K562 (cell line): ENCODE data around the gene RTF2. TPM values are rescaled to one million over a fixed set of nuclear protein-coding genes. Genes with fewer than 3 reads are reported as not detected.

Experiments used
- BACH1 ChIP-seq: fragments of 200-800 bp; sonication (Bioruptor generic); IDR thresholded peaks from 2 replicates; pipeline ENCODE4 v1.6.1; 2016; ENCODE audit warnings: missing genetic modification characterization, missing compliant biosample characterization
- CEBPG ChIP-seq, 3 experiments: fragments of 200-800 bp in 1 of 3; sonication (Bioruptor generic) in 1 of 3; sonication (generic) in 1 of 3; formaldehyde crosslinking in 1 of 3; IDR thresholded peaks in 2 of 3; conservative IDR thresholded peaks in 1 of 3; 2 replicates each; pipeline versions ENCODE4 v1.6.1 to v1.8.0; 2016 to 2022; ENCODE audit warnings: missing compliant biosample characterization in 2 of 3, missing genetic modification characterization in 2 of 3, mild to moderate bottlenecking in 1 of 3, missing genetic modification reagents in 1 of 3
- CREB5 ChIP-seq: fragments of 250-450 bp; sonication (Bioruptor Pico); IDR thresholded peaks from 2 replicates; pipeline ENCODE4 v1.5.0; 2020; ENCODE audit warnings: mild to moderate bottlenecking
- DEAF1 ChIP-seq: fragments of 450-650 bp; formaldehyde crosslinking; IDR thresholded peaks from 2 replicates; pipeline ENCODE4 v1.4.0; 2020; ENCODE audit warnings: mild to moderate bottlenecking, moderate library complexity
- E4F1 ChIP-seq: fragments of 250-450 bp; sonication (Bioruptor Pico); IDR thresholded peaks from 2 replicates; pipeline ENCODE4 v1.5.0; 2021; ENCODE audit warnings: mild to moderate bottlenecking, borderline replicate concordance
- HSF4 ChIP-seq: fragments of 250-450 bp; sonication (Bioruptor Pico); IDR thresholded peaks from 2 replicates; pipeline ENCODE4 v2.1.2; 2022; ENCODE audit warnings: mild to moderate bottlenecking, moderate library complexity, borderline replicate concordance
- KAT2B ChIP-seq: IDR thresholded peaks from one replicate; pipeline ENCODE4 v1.6.1; 2012; ENCODE audit warnings: low read depth, mild to moderate bottlenecking, control low read depth, inconsistent platforms, low read length, moderate library complexity
- NFE2L1 ChIP-seq: fragments of 450-650 bp; IDR thresholded peaks from 2 replicates; pipeline ENCODE4 v1.6.1; 2016; ENCODE audit warnings: missing genetic modification characterization, low read depth, mild to moderate bottlenecking, missing compliant biosample characterization, moderate library complexity, borderline replicate concordance
- NFXL1 ChIP-seq: fragments of 450-650 bp; formaldehyde crosslinking; IDR thresholded peaks from 2 replicates; pipeline ENCODE4 v1.4.0; 2021; ENCODE audit warnings: mild to moderate bottlenecking
- NR2C2 ChIP-seq, 2 experiments: fragments of 200-800 bp in 1 of 2; sonication (Bioruptor generic) in 1 of 2; sonication (generic) in 1 of 2; formaldehyde crosslinking in 1 of 2; IDR thresholded peaks; 2 replicates each; pipeline versions ENCODE4 v1.6.1 to v1.8.0; 2016 to 2022; ENCODE audit warnings: mild to moderate bottlenecking in 1 of 2, missing compliant biosample characterization in 1 of 2, missing genetic modification characterization in 1 of 2, missing genetic modification reagents in 1 of 2
- POLR3G ChIP-seq: IDR thresholded peaks from 2 replicates; pipeline ENCODE4 v1.6.1; 2011; ENCODE audit not compliant: insufficient read length, insufficient replicate concordance; ENCODE audit errors: extremely low read depth
- SIX5 ChIP-seq, 2 experiments: IDR thresholded peaks; 2 replicates each; pipeline ENCODE4 v1.6.1; 2011; ENCODE audit warnings: low read length in 2 of 2, borderline replicate concordance in 1 of 2, low read depth in 1 of 2, mild to moderate bottlenecking in 1 of 2, moderate library complexity in 1 of 2; ENCODE audit not compliant: insufficient read depth in 1 of 2
- SMARCC2 ChIP-seq: fragments of 450-650 bp; IDR thresholded peaks from 2 replicates; pipeline ENCODE4 v1.6.1; 2017; ENCODE audit warnings: antibody characterized with exemption, moderate library complexity, mild to moderate bottlenecking, low read depth
- TCF3 ChIP-seq: sonication (generic); formaldehyde crosslinking; IDR thresholded peaks from 2 replicates; pipeline ENCODE4 v1.4.0; 2020; ENCODE audit warnings: mild to moderate bottlenecking, missing genetic modification reagents
- U2AF2 ChIP-seq: fragments of 200-400 bp; formaldehyde crosslinking; optimal IDR thresholded peaks from 2 replicates; pipeline ENCODE3; 2017; ENCODE audit warnings: low read depth, mild to moderate bottlenecking, low read length
- ZBTB34 ChIP-seq: fragments of 250-450 bp; sonication (Bioruptor Pico); IDR thresholded peaks from 2 replicates; pipeline ENCODE4 v1.8.0; 2021; ENCODE audit warnings: mild to moderate bottlenecking, moderate library complexity
- ZFPM2 ChIP-seq: fragments of 250-450 bp; sonication (Bioruptor Pico); IDR thresholded peaks from 2 replicates; pipeline ENCODE4 v1.5.1; 2022; ENCODE audit warnings: mild to moderate bottlenecking
- ZNF165 ChIP-seq: fragments of 250-450 bp; sonication (Bioruptor Pico); IDR thresholded peaks from 2 replicates; pipeline ENCODE4 v1.4.0; 2020; ENCODE audit warnings: borderline replicate concordance
- ZNF717 ChIP-seq: fragments of 250-450 bp; sonication (Bioruptor Pico); IDR thresholded peaks from 2 replicates; pipeline ENCODE4 v1.5.0; 2021
- ZNF766 ChIP-seq: fragments of 200-800 bp; sonication (Bioruptor generic); conservative IDR thresholded peaks from 2 replicates; pipeline ENCODE4 v1.6.1; 2016; ENCODE audit warnings: missing genetic modification characterization, missing compliant biosample characterization
- polyA plus RNA-seq, 8 experiments: library from polyadenylated mRNA; depleted of rRNA in 4 of 8; stranded (reverse) in 5 of 8; unstranded in 3 of 8; fragments of >200 nt; fragmentation: Nextera tagmentation in 2 of 8; fragmentation: Illumina TruSeq in 1 of 8; extraction: Ambion mirVana in 2 of 8; extraction: Trizol in 1 of 8; gene quantifications; 2 replicates each; pipeline versions ENCODE4 v1.2.1 to v1.2.3, GENCODE V29; 2011 to 2014; ENCODE audit warnings: inconsistent platforms in 1 of 8, missing spikeins in 1 of 8
- total RNA-seq, 7 experiments: library from RNA; depleted of rRNA in 6 of 7; stranded (reverse); fragments of >200 nt in 6 of 7; fragmentation: Illumina TruSeq in 2 of 7; extraction: Trizol in 2 of 7; gene quantifications; 2 replicates each; pipeline versions ENCODE4 v1.2.1 to v1.2.3, GENCODE V29; 2011 to 2021; ENCODE audit warnings: low replicate concordance in 1 of 7

RTF2 gene
- total and polyA plus RNA-seq, 9 of the 15 experiments (the other 6 are each of a cell fraction or from before 2014, with no cell fraction given), result 67.0 to 177 (median 84.9) TPM

GRCh38 chr20:56422824-56423189 is 45.6 kb upstream of the RTF2 start (continued):
- TF ChIP-seq NFE2L1 (tag), result no peak
- no peak for TF ChIP-seq POLR3G
- 0 out of 2 replicates have a peak, but pooled peaks have one; percentile 13 for TF ChIP-seq BACH1 (tag)
- TF ChIP-seq DEAF1 (CRISPR knock-in tag), result no peak
- TF ChIP-seq CEBPG (CRISPR knock-in tag; IDR thresholded peaks at IDR 0.05), result no peak
- TF ChIP-seq CEBPG (tag; conservative IDR thresholded peaks at IDR 0.05 in 1 of 2, IDR thresholded peaks at IDR 0.05 in 1 of 2), result no peak
- TF ChIP-seq U2AF2, result no peak
- TF ChIP-seq ZBTB34 (CRISPR knock-in tag), result no peak
- TF ChIP-seq HSF4 (CRISPR knock-in tag), result no peak
- no peak for TF ChIP-seq TCF3 (CRISPR knock-in tag)
- no peak for TF ChIP-seq CREB5 (CRISPR knock-in tag)
- no peak for TF ChIP-seq NFXL1 (CRISPR knock-in tag)
- TF ChIP-seq ZNF766 (CRISPR knock-in tag), result no peak
- TF ChIP-seq KAT2B, result no peak
- TF ChIP-seq E4F1 (CRISPR knock-in tag), result no peak
- TF ChIP-seq NR2C2 (CRISPR knock-in tag; IDR thresholded peaks at IDR 0.05), result no peak
- peak; percentile 71 for TF ChIP-seq NR2C2 (tag; IDR thresholded peaks at IDR 0.05)
- TF ChIP-seq SIX5 (IDR thresholded peaks at IDR 0.05; ENCODE audit: borderline replicate concordance in 1 of 2, insufficient read depth in 1 of 2, low read depth in 1 of 2, low read length in 2 of 2), result no peak
- no peak for TF ChIP-seq ZNF165 (CRISPR knock-in tag)
- TF ChIP-seq SMARCC2, result peak; percentile 32; the same call in 1 of the 2 replicates
- TF ChIP-seq ZNF717 (CRISPR knock-in tag), result no peak
- TF ChIP-seq ZFPM2 (CRISPR knock-in tag), result no peak
